Stimulated activated CD4-positive, alpha-beta T cell treated with anti-CD3 and anti-CD28 coated beads, Interleukin-4, amount 100 ng/mL, for 24 hours (primary cell): Measurements from ENCODE around the gene POU2F1.
A peak's percentile ranks its signal among the peaks of the same experiment; 100 is the strongest.

Source experiments
- DNase-seq: peaks from one replicate; pipeline ENCODE4 v3.0.0-alpha.2; 2020

Gene POU2F1

DNA sequence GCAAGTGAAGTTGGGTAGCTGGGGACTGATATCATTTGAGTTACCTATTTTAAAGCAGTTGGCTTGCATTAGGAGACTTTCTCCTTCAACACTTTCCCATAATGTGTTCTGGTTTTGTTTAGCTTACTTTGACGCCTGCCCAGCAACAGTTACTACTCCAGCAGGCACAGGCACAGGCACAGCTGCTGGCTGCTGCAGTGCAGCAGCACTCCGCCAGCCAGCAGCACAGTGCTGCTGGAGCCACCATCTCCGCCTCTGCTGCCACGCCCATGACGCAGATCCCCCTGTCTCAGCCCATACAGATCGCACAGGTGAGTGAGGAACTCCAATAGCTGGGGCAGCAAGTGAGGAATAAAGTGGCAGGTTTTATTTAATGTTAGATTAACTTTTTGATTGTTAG lies 153.3 kb downstream of the POU2F1 start:
- no peak for DNase-seq

DNA sequence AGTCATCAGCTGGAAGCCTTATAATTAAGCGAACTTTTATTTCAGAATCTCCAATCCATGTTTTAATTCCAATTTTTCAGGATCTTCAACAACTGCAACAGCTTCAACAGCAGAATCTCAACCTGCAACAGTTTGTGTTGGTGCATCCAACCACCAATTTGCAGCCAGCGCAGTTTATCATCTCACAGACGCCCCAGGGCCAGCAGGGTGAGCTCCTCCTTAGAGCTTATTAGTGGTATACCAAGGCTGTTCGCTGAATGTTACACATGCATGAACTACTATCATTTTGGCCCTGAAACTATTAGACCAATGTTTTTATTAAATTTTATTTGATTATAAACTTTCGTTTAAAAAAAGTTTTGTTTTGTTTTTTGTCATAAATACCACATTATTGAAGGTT lies 155.3 kb downstream of the POU2F1 start:
- no peak for DNase-seq

DNA sequence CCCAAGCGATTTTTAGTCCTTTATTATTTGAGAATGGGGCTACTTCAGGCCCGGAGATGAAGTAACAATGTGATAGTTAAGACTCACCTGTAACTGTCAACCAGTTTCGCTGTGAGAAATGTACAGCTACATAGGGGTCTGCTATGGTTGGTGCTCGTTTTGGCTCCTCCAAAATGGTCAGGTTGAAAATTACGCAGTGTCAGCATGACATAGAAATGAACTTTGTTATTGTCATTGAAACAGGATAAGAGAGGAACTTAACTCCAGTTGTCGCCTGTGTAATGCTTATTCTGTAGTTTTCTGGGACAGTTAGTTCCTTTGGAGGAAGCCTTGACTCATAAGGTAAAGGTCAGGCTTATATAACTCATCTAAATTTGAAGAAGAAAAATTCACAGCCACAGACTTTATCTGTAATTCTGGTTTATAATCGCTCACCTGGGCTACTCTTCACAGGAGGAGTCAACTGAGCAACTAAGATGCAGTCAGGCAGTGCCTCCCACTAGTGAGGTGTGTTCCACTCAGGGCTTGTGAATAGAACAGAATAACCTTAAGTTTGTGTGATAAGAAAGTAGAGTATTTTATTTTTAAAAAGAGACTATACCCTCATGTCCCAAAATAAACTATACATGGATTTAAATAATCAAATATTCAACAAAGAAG lies 166.7 kb downstream of the POU2F1 start:
- no peak for DNase-seq

DNA sequence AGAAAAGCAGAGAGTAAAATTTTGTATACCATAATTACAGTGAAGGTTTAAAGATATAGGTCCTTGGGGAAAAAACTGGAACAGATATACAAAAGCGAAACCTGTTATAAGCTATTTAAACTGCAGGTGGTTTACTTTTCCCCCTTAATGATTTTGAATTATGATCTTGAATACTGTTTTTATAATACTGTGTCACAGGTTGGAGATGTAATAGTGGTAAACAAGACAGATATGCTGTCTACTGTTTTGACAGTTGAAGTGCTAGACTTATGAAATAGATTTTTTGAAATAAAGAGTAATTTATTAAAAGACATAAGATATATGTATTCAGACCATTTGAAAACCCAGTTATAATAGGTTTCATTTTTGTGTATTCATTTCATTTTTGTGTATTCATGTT lies 168.3 kb downstream of the POU2F1 start:
- no peak for DNase-seq

DNA sequence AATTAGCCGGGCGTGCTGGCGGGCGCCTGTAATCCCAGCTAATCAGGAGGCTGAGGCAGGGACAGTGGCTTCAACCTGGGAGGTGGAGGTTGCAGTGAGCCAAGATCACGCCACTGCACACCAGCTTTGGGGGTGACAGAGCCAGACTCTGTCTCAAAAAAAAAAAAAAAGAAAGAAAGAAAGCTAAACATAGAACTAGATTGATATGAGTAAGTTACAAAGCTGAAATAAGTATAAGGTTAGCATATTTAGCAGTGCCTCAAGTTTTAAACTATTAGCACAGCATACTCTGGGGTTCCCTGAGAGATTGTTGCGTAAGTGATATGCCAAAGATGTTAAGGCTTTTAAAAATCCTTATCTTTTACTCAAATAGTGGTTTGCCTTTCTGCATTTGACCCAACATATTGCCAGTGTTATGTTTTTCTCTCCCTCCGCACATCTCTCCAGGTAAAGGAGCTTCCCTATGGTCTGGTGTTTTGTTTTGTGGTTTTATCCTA lies 171.6 kb downstream of the POU2F1 start:
- no peak for DNase-seq

DNA sequence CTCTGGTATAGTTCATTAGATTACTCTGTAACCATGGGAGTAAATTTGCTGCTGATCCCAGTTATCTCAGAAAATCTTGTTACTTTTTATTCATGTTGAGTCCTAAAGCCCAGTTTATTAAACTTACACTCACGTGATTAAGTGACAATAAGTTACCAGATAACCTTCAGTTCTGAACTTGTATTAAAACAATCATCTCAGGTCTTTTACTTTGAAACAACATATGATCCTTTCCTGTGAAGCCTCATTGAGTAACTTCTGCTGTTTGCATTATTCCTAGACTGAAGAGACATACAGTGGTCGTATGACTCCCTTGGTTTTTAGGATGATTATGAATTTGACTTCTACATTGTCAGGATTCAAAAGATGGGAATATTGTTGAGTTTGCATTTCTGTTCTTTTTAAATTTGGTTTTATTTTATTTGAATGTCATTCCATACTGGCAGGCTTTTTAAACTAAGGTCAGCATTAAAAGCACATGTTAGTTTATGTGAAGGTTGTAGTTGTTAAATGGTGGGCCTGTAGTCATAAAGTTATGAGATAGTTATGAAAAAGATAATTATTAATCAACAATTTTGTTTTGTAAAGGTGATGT lies 179.8 kb downstream of the POU2F1 start:
- no peak for DNase-seq

DNA sequence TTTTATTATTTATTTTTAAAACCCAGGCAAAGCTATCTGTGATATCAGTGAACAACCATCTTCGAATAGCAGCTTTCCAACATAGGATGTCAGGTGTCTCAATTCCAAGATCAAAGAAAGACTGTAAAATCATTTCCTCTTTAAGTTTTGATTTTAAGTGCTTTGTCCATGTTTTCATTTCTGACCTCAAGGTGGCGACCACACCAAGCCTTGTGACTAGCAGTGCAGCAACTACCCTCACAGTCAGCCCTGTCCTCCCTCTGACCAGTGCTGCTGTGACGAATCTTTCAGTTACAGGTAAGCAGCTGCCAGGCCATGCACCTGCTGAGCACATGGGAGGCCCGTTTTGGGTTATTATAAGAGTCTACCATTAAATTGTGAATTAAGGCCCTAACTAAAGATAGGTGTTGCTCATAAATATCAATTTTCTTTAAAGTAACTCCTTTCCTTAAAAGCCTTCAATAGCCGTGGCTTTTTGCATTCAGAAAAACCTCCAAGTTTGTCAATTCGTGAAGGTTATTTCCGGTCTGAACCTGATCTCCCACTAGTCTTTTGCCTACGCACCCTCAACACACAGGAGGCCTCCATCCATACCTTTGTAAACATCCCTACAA lies 180.7 kb downstream of the POU2F1 start:
- peak; percentile 56 for DNase-seq

DNA sequence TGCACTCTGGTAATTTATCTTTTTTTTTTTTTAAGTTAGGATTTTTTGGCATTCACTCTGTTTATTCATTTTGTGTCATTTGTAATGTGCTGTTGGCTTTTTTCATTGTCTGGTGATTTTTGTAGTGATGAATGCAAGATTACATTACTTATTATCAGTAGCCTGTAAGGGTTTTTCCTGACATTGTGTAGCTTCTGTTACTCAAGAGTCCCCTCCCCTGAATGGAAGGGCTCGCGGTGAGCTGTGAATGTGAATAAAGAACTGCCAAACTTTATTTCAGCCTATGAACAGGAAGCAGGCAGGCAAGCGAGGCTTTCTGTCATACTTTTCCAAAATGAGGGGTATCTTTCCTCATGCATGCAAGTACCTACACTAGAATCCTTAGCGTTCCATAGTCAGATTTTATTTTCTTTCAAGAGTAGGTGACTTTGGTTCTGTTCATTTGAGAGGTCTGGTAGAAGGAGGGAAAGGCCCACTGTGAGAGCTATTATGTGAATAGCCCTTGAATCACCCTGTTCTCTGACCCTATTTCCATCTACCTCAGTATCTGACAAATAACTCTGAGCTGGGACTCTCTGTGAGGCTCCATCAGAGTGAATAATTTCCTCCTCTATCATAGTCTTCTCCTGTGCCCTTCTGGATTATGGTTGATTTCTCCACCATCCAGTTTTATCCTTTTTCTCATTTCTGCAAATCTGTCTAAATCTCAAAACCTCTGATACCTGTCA lies 183.6 kb downstream of the POU2F1 start:
- no peak for DNase-seq

DNA sequence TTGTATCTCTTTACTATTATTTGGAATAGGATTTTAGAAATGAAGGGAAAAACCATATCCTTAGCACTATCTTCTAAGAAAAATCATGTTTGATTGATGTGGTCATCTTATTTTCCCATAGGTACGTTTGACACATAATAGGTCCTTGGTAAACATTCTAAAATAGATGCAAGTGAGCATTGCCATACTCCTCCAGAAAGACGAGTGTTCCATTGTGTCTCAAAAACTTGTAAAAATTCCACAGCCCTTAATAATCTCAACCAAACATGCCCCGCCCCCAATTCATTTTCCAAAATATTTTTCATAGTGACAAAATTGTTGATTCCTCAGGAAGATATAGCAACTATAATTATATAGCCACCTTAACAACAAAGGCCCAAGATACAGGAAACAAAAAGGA lies 184.2 kb downstream of the POU2F1 start:
- no peak for DNase-seq

DNA sequence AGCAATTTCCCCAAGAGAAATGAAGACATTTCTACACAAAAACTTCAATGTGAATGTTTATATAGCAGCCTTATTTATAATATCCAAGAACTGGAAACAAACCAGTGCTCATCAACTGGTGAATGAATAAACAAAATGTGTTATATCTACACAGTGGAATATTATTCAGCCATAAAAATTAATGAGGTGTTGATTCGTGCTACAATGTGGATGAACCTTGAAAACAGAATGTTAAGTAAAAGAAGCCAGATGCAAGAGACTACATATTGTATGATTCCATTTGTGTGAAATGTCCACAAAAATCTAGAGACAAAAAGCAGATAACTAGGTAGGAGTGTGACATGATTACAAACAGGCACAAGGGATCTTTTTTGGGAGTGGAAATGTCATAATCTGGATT lies 187.7 kb downstream of the POU2F1 start:
- no peak for DNase-seq

DNA sequence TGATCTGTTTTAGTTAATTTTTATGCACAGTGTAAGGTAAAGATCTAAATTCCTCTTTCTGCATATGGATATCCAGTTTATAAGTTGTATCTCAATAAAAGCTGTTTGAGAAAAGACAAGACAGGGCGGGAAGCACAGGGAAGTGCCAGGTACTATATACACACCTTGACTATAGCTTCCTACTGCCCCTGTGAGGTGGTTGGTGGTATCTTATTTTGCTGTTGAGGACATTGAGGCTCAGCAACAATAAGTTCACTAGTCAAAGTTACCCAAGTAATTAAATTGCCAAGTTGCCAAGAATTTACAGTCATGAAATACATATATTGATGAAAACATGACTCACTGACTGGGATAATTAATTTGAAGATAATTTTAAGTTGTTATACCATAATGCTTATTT lies 188.5 kb downstream of the POU2F1 start:
- DNase-seq = no peak

DNA sequence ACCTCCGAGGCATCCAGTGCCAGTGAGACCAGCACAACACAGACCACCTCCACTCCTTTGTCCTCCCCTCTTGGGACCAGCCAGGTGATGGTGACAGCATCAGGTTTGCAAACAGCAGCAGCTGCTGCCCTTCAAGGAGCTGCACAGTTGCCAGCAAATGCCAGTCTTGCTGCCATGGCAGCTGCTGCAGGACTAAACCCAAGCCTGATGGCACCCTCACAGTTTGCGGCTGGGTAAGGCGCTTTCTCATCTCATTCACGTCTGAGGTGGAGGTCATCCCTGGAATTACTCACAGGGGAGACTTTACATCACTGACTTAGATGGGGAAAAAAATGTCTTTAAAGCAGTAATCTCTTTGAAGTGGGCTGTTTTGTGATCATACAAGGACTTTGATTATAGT lies 191.4 kb downstream of the POU2F1 start:
- no peak for DNase-seq

DNA sequence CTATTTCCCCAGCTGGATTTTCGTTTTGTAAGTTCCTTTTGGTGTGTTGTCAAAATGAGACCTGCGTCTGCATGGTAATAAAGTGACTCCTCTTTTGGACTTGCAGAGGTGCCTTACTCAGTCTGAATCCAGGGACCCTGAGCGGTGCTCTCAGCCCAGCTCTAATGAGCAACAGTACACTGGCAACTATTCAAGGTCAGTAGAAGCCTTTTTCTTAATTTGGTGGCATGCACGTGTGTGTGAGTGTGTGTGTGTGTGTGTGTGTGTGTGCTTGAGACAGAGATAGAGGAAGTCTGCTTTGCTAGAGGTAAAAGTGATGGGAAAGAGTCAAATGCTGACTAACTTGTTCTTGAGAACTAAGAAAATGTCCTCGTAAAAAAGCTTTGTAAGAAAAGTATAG lies 192.2 kb downstream of the POU2F1 start:
- no peak for DNase-seq

DNA sequence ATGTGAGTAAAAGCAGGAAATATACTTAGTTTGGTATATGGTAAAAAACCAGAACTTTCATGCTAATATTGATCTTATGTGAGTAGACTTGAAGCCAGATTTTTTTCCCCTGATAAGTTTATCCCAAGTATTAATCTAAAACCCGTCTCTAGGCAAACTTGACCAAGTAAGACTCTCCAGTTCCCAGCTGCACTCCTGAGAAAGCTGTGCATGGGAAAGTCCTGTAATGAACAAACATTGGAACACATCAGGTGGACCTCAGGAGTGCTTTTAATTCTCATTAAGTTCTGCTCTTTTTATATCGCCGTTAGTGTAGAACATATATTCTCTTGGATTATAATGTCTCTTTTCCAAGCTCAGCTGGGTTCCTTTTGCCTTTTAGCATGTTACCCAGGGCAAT lies 192.6 kb downstream of the POU2F1 start:
- no peak for DNase-seq

DNA sequence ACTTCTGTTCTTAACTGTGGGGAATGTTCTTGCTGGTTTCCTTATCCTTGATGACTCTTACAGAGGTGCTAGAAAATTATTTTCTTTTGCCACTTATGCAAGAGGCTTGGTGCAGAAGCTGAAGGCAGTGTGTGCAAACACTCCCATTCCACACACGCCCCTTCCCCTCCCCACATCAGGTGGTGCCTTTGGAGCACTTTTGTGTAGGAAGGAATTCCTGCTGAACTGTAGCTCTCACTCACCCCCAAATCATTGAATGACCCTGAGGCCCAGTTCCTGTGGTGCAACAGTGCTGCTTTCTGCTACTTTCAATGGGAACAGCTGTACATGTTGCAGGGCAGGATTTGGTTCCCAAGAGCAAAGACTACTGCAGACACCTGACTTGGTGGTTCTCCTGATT lies 195.8 kb downstream of the POU2F1 start:
- DNase-seq = no peak

DNA sequence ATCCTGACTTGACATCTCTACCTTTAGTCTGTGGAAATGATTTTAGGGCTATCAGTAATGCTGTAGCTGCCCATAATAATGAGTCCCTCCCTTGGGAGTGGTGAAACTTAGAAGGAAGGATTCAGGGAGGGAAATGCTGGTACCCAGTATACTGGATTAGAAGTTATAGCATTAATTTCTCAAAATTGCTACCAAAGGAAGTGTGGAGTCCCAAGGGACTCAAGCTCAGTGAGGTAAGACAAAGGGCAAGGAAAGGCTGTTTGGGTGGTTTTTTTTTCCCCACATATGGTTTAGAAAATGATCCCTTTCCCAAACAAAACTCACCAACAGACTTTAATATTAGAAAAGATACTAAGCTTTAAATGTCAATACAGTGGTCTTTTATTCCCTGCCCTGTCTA lies 197.7 kb downstream of the POU2F1 start:
- no peak for DNase-seq

DNA sequence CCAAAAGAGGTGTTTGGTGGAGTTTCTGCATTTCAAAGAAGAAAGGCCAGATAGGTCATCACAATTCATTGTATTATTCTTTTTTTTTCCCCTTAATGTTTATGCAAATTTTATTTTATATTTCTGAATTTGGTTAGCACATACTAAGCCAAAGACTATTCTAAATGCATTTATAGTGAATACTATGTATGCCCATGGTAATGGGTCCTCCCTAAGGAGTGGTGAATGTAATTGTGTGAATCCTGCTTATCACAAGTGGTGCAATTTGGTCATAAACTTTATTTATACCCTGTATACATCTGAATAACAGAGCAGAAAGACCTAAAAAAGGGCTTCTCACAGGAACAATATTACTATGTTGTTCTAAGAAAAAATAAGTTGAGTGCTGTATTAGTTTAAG lies 198.6 kb downstream of the POU2F1 start:
- DNase-seq = no peak

DNA sequence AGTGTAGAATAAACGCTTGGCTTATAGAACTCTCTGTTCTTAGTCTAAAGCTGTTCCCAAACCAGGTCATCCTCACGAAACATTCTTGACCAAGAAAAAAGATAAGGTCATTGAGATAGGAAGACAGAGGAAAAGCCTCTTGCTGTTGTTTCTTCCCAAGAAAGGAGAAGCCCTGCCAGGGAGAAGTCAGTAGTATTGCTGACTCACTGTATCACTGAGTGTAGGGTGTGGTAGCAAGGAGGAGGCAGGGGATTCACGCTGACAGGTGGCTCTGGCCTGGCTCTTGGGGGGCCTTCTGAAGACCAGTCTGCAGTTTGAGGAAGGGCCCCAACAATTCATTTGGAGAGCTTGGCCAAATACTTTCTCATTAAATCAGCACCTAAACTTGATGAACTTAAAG lies 199.8 kb downstream of the POU2F1 start:
- DNase-seq = no peak

DNA sequence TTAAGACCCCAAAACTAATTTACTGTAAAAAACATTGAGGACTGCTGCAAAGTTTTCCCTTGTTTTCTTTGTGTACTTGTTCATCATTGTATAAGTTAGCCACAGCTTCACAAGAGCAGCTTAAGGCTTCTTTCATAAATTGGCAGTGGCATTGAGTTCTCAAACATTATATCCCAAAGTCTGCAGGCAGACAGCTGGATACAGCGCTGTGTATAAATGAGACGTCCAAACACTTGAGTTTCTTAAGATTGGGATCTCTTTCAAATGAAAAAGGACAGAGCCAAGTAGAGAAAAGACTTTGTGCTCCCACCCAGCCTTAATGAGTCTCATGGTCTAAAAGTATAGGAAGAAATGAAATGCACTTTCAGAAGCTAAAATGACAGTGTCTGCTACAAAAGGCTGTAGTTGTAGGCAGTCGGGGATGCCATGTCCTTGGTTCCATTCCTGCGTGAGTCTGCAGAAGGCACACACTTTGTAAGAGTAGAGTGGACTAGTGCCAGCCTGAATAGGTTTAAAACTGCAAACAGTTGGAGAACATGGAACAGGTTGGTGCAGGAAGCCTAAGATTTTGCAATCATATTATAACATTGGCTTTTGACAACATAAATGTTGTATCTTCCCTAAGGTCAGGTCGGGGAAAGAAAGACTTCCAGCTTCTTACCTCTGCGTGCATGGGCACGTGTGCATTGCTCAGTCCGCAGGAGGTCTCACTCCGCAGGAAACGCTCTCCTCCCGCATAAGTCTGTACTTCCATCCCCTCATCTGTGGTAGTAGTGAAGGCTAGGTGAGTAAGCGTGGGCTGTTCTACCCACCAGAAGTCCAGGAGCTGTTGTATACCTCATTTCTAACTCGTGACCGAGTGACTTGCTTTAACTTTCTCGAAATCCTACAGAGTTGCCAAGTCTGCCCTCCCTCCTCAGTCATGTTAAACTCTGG lies 203.3 kb downstream of the POU2F1 start:
- no peak for DNase-seq

DNA sequence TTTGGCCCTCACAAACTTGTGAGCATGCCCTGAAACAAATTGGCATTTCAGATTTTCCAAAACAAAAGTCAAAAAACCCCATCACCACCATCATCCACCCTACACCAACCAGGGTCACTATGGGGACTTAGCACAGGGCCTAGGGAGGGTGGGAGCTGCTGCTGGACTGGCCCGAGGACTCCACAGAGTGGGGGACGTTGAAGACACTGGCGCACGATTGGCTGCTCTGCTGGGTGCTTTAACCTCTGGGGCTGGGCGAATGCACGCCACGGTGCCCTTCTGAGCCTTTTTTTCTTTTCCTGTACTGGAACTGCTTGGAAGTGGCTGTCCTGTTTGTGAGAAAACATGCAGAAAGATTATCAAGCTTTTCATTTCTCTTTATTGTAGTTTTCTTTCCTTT lies 204.8 kb downstream of the POU2F1 start:
- DNase-seq = no peak

DNA sequence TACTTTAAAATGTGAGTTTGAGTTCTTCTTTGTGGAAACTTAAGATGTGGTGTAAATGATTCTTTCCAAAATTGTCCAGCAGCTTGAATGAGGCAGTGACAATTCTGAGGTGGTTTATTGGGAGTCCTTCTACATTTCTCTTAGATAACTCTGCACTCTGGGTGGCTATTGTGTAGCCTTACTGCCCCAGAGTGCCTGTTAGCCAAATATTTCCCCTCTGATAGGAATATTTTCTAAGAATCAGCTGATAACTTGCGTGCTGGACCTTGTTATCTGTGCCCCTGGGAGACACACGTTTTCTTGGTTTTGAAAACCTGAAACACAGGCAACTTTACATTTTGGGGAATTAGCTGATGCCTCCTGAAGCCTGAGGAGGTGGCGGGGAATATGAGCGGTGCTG lies 206.0 kb downstream of the POU2F1 start:
- DNase-seq = no peak

DNA sequence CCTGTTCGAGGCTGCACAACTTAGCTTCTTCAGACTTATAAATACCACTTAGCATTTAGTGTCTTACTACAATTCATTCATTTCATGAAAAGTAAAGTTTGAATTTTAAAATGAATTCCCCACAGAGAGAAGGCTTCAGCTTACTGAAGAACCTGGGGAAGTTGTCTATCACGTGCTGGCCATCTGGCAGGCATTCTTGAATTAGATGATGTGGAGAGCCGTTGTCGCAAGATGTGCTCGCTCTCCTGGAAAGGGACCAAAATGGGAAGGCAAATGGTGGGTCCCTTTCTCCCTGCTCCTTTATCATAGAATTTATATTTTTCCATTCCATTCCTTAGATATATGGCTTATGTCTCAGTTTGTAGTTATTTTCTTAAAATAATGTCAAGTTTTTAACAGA lies 207.2 kb downstream of the POU2F1 start:
- DNase-seq = no peak

DNA sequence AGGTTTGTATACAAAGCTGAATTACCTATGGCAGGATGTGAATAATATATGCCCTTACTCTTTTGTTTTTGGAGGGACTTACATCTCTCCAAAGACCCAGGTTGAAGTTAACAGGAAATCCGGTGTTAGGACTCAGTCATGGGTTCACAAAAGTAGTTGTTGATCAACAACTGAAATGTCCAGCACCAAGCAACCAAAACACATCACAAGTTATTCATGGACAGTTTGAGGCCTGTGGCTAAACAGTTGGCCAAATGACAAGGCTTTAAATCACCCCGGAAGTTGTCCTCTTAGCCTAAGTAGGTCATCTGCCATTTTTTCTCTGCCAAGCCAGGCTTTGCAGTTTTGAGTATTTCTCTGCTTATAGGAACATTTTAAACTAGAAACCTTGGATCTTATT lies 207.7 kb downstream of the POU2F1 start:
- no peak for DNase-seq
